ENCODE results near the gene TTI1. TPM values are rescaled to one million over a fixed set of nuclear protein-coding genes. Genes with fewer than 3 reads are reported as not detected.

TTI1 gene
- total RNA-seq, 2 experiments from 2014 or later = 10.6 to 11.4 TPM

GRCh38 chr20:37961066-37961465 is 72.2 kb downstream of the TTI1 start:
- H3K4me3 ChIP-seq (ENCODE audit: low read length) = no peak overlapping the region
- ChIA-PET CTCF (no interaction called here), POLR2A (no interaction called here)
- H3K27me3 ChIP-seq (ENCODE audit: control insufficient read depth in 1 of 2, insufficient read depth in 2 of 2, low read length in 2 of 2) = no peaks in the 10 kb centered on the region
- no peaks in the 10 kb centered on the region for H3K4me1 ChIP-seq (ENCODE audit: insufficient read depth, low read length)
- ATAC-seq (ENCODE audit: poor library complexity) (no peak), DNase-seq (no peak)
- intact Hi-C loops (cut with DNase I, micrococcal nuclease) = no loop called here
- H3K27ac ChIP-seq (ENCODE audit: low read depth in 1 of 2, low read length in 2 of 2) = no peak overlapping the region
- H3K27ac Mint-ChIP-seq = no peak overlapping the region
- H3K9me3 Mint-ChIP-seq = peaks cover 14% of the 10 kb centered on the region
- H3K36me3 ChIP-seq (ENCODE audit: insufficient read depth, low read length) = no peaks in the 10 kb centered on the region
- H3K4me3 Mint-ChIP-seq = no peak overlapping the region
- peaks cover 0 to 14% of the 10 kb centered on the region in 2 experiments for H3K9me3 ChIP-seq (ENCODE audit: control insufficient read depth in 1 of 2, insufficient read depth in 1 of 2, low read length in 2 of 2)
- H3K27me3 Mint-ChIP-seq = no peaks in the 10 kb centered on the region
- no peak for TF ChIP-seq CTCF (IDR thresholded peaks at IDR 0.05)
- H3K4me1 Mint-ChIP-seq (ENCODE audit: low read depth) = no peaks in the 10 kb centered on the region
- no peaks in the 10 kb centered on the region for H3K36me3 Mint-ChIP-seq (ENCODE audit: low read depth)

GRCh38 chr20:37958856-37959520 is 74.3 kb downstream of the TTI1 start:
- H3K27ac ChIP-seq (ENCODE audit: low read depth in 1 of 2, low read length in 2 of 2) = no peak overlapping the region
- H3K27me3 Mint-ChIP-seq = no peaks in the 10 kb centered on the region
- ATAC-seq (ENCODE audit: poor library complexity) (no peak), DNase-seq (no peak)
- peaks cover 4% of the 10 kb centered on the region for H3K9me3 Mint-ChIP-seq
- intact Hi-C loops (cut with DNase I, micrococcal nuclease) = no loop called here
- no peaks in the 10 kb centered on the region for H3K36me3 ChIP-seq (ENCODE audit: insufficient read depth, low read length)
- H3K4me1 Mint-ChIP-seq (ENCODE audit: low read depth) = no peaks in the 10 kb centered on the region
- no peak overlapping the region for H3K4me3 Mint-ChIP-seq
- no peak overlapping the region for H3K27ac Mint-ChIP-seq
- peaks cover 0 to 3% of the 10 kb centered on the region in 2 experiments for H3K27me3 ChIP-seq (ENCODE audit: control insufficient read depth in 1 of 2, insufficient read depth in 2 of 2, low read length in 2 of 2)
- peaks cover 0 to 7% of the 10 kb centered on the region in 2 experiments for H3K9me3 ChIP-seq (ENCODE audit: control insufficient read depth in 1 of 2, insufficient read depth in 1 of 2, low read length in 2 of 2)
- ChIA-PET CTCF (no interaction called here), POLR2A (no interaction called here)
- H3K4me3 ChIP-seq (ENCODE audit: low read length) = no peak overlapping the region
- H3K36me3 Mint-ChIP-seq (ENCODE audit: low read depth) = no peaks in the 10 kb centered on the region
- no peaks in the 10 kb centered on the region for H3K4me1 ChIP-seq (ENCODE audit: insufficient read depth, low read length)
- no peak for TF ChIP-seq CTCF (IDR thresholded peaks at IDR 0.05)

DNA sequence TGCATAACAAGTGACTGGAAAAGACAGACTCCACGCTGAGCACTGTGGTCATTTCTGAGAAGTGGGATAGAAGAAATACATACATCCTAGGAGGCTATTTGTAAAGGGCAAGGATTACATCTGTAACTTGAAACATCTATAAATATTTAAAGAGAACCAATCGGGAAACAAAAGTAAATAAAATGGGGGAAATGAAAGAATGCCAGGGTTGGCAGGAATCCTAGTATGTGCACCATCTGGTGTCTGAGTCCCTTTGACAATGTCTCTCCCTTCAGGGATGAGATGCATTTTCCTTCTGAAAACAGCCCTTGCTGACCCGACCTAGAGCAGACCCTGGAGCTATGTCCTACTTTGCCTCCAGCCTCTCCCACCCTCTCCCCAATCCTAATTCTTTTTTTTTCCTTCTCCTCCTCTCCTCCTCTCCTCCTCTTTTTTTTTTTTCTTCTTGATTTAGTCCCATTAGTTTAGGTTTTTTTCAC is 77.1 kb downstream of the TTI1 start:
- no peaks in the 10 kb centered on the region for H3K27me3 Mint-ChIP-seq
- DNase-seq (no peak), ATAC-seq (ENCODE audit: poor library complexity) (no peak)
- peaks cover 3% of the 10 kb centered on the region for H3K9me3 Mint-ChIP-seq
- Histone ChIP-seq H3K27ac (ENCODE audit: low read depth in 1 of 2, low read length in 2 of 2) (no peak overlapping the region), H3K36me3 (ENCODE audit: insufficient read depth, low read length) (no peaks in the 10 kb centered on the region), H3K27me3 (ENCODE audit: control insufficient read depth in 1 of 2, insufficient read depth in 2 of 2, low read length in 2 of 2) (peaks cover 0 to 3% of the 10 kb centered on the region in 2 experiments), H3K9me3 (ENCODE audit: control insufficient read depth in 1 of 2, insufficient read depth in 1 of 2, low read length in 2 of 2) (peaks cover 0 to 14% of the 10 kb centered on the region in 2 experiments), H3K4me3 (ENCODE audit: low read length) (no peak overlapping the region), H3K4me1 (ENCODE audit: insufficient read depth, low read length) (no peaks in the 10 kb centered on the region)
- H3K4me1 Mint-ChIP-seq (ENCODE audit: low read depth) = no peaks in the 10 kb centered on the region
- no peak overlapping the region for H3K4me3 Mint-ChIP-seq
- ChIA-PET CTCF (no interaction called here), POLR2A (no interaction called here)
- no peak for TF ChIP-seq CTCF (IDR thresholded peaks at IDR 0.05)
- intact Hi-C loops (cut with DNase I, micrococcal nuclease) = no loop called here
- no peak overlapping the region for H3K27ac Mint-ChIP-seq
- no peaks in the 10 kb centered on the region for H3K36me3 Mint-ChIP-seq (ENCODE audit: low read depth)
